Raji (cell line): ENCODE data around the gene MEGF9.

Source experiments
- POLR2A ChIP-seq: IDR thresholded peaks from 2 replicates; pipeline ENCODE4 v1.6.1; 2011; ENCODE audit warnings: low read depth, low read length, control low read depth; ENCODE audit not compliant: insufficient read depth

The MEGF9 gene

DNA sequence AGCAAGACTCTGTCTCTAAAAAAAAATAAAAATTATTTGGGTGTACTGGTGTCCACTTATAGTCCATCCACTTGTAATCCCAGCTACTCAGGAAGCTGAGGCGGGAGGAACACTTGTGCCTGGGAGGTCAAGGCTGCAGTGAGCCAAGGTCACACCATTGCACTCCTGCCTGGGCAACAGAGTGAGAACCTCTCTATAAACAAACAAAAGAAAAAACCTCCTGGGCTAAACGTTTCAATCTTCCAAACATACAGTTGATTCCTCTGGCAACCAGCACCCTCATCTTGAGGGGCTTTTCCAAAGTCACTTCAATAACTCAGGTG lies 120.4 kb downstream of the MEGF9 start:
- no peak for TF ChIP-seq POLR2A

DNA sequence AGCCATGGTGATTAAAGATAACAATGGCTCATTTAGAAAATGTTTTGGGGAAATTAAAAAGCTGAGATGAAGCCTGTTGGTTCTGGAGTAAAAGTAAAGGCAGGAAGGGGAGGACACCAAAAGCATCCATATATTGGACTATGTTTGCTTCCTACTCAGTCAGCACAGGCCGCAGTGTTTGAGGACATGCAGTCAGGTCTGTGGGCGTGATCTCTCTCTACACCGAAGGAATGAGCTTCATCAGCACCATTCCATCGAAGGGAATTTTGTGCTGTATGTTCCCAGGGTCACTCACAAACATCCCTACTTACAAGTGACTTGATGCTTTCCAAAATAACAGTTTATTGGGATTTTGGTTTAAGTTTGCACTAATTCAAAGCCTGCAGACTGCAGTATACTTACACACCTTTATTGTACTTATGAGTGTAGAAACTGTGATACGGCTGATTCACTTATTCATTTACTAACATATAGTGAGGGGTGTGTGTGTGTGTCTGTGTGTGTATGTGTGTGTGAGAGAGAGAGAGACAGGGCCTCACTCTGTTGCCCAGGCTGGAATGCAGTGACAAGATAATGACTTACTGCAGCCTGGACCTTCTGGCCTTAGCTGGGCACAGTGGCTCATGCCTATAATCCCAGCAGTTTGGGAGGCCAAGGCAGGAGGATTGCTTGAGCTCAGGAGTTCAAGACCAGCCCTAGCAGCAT lies 120.9 kb downstream of the MEGF9 start:
- TF ChIP-seq POLR2A, result no peak

DNA sequence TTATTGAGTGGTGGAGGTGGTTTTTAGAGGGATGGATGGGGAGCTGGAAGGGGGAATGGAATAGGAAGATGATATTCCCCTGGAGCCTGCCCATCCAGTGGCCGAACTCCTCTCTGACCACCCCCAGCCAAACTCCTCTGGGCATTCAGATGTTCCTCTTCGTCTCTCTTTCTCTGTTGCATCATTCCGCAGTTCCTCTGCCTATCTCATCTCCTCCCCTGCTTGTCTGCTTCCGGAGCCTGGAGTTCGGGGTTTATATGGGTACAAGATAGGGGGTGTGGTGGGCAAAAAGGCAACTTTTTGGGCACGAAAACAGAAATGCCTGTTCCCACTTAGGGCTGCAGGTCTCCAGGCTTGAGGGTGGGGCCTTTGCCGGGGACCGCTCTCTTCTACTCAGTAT lies 122.1 kb downstream of the MEGF9 start:
- TF ChIP-seq POLR2A, result no peak

GRCh38 chr9:120587328-120587727 lies 126.9 kb downstream of the MEGF9 start:
- TF ChIP-seq POLR2A, result no peak

DNA sequence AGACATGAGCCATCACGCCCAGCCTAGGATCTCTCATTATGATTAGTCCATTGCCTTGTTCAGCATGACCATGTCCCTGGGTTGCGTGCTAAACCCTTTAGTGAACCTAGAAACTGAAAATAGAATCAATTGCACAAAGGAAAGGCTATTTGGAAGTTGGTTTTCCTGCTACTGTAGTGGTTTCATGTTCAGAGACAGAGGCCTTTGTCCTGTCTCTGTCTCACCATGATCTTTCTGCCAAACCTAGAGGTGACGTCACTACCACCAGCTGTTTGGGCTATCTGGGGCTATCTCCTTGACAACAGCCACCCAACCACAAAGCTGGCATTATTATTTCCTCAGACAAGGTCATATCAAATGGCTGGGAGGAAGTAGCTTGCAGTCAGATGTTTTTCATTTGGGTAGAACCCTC lies 130.3 kb downstream of the MEGF9 start:
- TF ChIP-seq POLR2A, result 0 out of 2 replicates have a peak, but pooled peaks have one; percentile 21

DNA sequence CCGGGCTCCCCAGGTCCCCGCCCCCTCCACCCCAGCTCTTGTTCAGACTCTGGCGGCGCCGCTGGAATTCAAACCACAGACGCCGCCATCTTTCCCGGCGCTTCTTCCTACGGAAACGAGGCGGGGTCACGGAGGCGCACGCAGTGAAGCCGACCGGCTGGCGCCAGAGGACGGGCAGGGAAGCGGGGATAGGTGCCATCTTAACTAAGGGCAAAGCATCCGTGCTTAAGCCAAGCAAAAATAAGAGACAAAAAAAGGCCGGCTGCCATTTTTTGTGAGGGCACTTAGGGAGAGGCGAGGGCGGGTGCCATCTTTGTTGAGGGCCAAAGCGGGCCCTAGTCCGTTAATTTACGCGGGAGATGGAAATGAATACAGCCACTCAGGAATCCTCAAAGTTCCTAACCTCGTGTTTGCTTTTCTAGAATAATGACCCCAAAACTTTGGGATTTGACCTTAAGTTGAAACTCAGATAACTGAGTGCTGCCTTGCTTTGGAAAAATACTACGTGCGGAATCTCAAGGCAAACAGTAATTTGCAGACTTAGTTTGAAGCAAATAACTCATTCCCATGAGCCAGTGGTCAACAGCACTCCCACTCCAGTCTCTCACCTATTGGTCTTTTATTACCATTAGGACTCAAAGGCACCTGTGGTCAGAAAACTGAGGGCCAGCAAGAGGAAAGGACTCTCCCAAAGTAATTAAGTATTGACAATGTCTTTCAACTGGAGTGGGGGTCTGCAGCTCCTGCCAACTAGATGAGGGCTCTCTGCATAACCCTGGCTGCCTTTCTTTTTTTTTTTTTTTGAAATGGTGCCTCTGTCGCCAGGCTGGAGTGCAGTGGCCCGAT lies 134.0 kb downstream of the MEGF9 start, which contains the start of gene CDK5RAP2:
Gene CDK5RAP2 (minus strand): TSS at position 117 of the 846 bp plus-strand sequence. CDS start 189 bp downstream, outside the sequence.
- TF ChIP-seq POLR2A, result peak; percentile 48

- no peak; the same call in 1 of the 2 replicates for TF ChIP-seq POLR2A
Observed at GRCh38 chr9:120579139-120580050, 134.9 kb downstream of the MEGF9 start.

GRCh38 chr9:120574473-120574872 lies 139.8 kb downstream of the MEGF9 start:
- TF ChIP-seq POLR2A, result no peak

- no peak for TF ChIP-seq POLR2A
Observed at GRCh38 chr9:120572472-120572871, 141.8 kb downstream of the MEGF9 start.

DNA sequence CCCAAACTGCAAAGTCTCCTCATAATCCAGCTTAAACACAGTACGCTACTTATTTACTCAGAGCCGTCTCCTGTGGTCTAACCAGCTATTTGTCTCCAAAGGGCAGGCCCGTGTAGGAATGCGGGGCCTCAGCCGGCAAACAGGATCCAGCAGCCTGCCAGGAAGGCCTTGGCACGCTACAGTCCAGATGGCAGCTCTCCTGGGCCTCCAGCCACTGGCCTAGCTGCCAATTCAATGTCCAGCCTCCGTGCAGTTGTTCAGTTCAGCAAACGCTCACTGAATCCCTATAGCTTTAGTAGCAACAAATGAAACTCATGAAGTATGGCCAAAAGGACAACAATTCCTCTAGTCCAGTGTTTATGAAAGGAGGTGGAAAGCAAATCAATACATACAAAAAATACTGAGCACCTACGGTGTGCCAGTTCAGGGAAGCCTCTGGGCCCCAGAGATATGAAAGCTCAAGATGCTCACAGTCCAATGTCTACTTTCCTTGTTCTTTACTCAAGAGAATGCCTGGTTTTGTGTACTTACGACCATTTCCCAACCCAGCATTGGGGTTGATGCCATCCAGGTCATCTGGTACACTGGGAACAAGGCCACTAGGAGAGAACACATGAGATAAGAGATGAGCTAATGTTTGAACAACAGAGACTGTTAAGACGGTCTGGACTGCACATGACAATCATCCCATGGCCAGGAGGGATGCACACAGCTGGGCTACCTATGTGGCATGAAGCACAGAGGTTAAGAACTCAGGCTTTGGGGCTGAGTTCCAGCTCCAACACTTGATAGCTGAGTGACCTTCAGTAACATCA lies 142.6 kb downstream of the MEGF9 start:
- TF ChIP-seq POLR2A, result no peak

- no peak for TF ChIP-seq POLR2A
Observed at GRCh38 chr9:120570296-120570695, 144.0 kb downstream of the MEGF9 start.

DNA sequence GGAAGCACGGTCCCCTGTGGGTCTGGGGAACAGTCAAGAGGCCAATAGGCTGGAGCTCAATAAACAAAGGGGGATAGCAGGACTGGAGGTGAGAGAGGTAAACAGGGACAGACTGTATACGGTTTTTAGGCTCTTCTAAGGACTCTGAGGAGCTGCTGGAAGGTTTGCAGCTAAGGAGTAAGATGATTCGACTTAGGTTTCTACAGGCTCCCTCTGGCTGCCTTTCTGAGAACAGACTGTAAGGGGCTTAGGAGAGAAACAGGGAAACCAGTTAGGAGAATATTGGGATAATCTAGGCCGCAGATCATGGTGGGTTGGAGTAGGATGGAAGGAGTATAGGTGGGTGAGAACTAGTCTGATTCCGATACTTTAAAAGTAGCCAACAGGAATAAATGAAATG lies 144.7 kb downstream of the MEGF9 start:
- TF ChIP-seq POLR2A, result no peak

GRCh38 chr9:120568816-120569215 lies 145.5 kb downstream of the MEGF9 start:
- TF ChIP-seq POLR2A, result no peak

DNA sequence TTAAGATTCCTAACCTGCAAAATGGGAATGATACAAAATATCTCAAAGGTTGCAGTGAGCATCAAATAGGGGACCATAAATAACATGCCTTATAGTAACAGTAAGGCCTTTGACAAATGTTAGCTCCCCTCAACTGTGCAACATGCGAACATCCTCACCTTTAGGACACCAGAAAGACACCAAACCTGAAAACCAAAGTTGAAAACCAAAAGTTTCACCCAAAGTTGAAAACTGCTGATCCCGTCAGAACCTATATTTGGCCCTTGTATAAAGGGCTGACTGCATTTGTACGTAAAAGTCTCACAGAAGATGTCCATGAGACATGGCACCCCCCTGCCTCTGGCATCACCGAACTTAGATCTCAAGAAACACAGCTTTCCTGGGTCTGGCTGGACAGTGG lies 146.4 kb downstream of the MEGF9 start:
- no peak for TF ChIP-seq POLR2A
